NCI-H2081 (cell line): ENCODE data around the gene SMARCA5.
"Not testable (repeated sequence)": the region's sequence is repeated elsewhere in the genome, so short reads cannot be mapped to it uniquely, and the experiment has no call there.

Experiments used
- DNase-seq, 2 experiments: peaks; one replicate each; lab custom pipeline; 2025; lab: John Stamatoyannopoulos, UW

SMARCA5 gene

GRCh38 chr4:143513314-143514168, at the start of gene SMARCA5:
Gene SMARCA5 (plus strand): TSS chr4:143513702. CDS start chr4:143513925, 223 bp downstream.
- DNase-seq, result peak; percentile 94 to 95

- DNase-seq, result no peak
These were observed 40.0 kb upstream of the SMARCA5 start for GRCh38 chr4:143473334-143474126.

- DNase-seq, result no peak
These were observed 36.0 kb upstream of the SMARCA5 start for GRCh38 chr4:143477487-143477886.

- no peak for DNase-seq
These were observed 32.1 kb upstream of the SMARCA5 start for GRCh38 chr4:143481361-143481760.

GRCh38 chr4:143482840-143483239, 30.7 kb upstream of the SMARCA5 start:
- DNase-seq, result peak in 1 of 2 experiments; percentile 42

GRCh38 chr4:143486314-143486713, 27.2 kb upstream of the SMARCA5 start:
- no peak for DNase-seq

- no peak for DNase-seq
These were observed 24.8 kb upstream of the SMARCA5 start for GRCh38 chr4:143488687-143489086.

GRCh38 chr4:143489106-143489505, 24.4 kb upstream of the SMARCA5 start:
- DNase-seq, result no peak

GRCh38 chr4:143498021-143498420, 15.5 kb upstream of the SMARCA5 start:
- no peak for DNase-seq

- no peak for DNase-seq
These were observed 11.3 kb upstream of the SMARCA5 start for GRCh38 chr4:143502231-143502630.

GRCh38 chr4:143506031-143506430, 7.5 kb upstream of the SMARCA5 start:
- no peak for DNase-seq

GRCh38 chr4:143511906-143512305, 1.6 kb upstream of the SMARCA5 start:
- DNase-seq, result no peak

- no peak for DNase-seq
These were observed 556 bp upstream of the SMARCA5 start for GRCh38 chr4:143512978-143513313.

GRCh38 chr4:143514169-143514495, 630 bp downstream of the SMARCA5 start:
- DNase-seq, result no peak

GRCh38 chr4:143514497-143514896, 995 bp downstream of the SMARCA5 start:
- peak; percentile 7 to 45 for DNase-seq

GRCh38 chr4:143514901-143515300, 1.4 kb downstream of the SMARCA5 start:
- DNase-seq, result no peak

GRCh38 chr4:143515905-143516304, 2.4 kb downstream of the SMARCA5 start:
- no peak for DNase-seq

- DNase-seq, result no peak
These were observed 4.3 kb downstream of the SMARCA5 start for GRCh38 chr4:143517764-143518163.

- no peak for DNase-seq
These were observed 10.7 kb downstream of the SMARCA5 start for GRCh38 chr4:143524211-143524610.

- DNase-seq, result not testable (repeated sequence)
These were observed 14.5 kb downstream of the SMARCA5 start for GRCh38 chr4:143528046-143528445.

GRCh38 chr4:143531380-143531779, 17.9 kb downstream of the SMARCA5 start:
- no peak for DNase-seq

GRCh38 chr4:143531788-143532491, 18.4 kb downstream of the SMARCA5 start:
- peak in 1 of 2 experiments; percentile 2 for DNase-seq
